ENCODE measurements around the gene S100A8. TPM values are rescaled to one million over a fixed set of nuclear protein-coding genes. Genes with fewer than 3 reads are reported as not detected.

S100A8 gene
- total RNA-seq (2022; extraction: Qiagen RNA extraction), result not detected in 5 replicates

DNA sequence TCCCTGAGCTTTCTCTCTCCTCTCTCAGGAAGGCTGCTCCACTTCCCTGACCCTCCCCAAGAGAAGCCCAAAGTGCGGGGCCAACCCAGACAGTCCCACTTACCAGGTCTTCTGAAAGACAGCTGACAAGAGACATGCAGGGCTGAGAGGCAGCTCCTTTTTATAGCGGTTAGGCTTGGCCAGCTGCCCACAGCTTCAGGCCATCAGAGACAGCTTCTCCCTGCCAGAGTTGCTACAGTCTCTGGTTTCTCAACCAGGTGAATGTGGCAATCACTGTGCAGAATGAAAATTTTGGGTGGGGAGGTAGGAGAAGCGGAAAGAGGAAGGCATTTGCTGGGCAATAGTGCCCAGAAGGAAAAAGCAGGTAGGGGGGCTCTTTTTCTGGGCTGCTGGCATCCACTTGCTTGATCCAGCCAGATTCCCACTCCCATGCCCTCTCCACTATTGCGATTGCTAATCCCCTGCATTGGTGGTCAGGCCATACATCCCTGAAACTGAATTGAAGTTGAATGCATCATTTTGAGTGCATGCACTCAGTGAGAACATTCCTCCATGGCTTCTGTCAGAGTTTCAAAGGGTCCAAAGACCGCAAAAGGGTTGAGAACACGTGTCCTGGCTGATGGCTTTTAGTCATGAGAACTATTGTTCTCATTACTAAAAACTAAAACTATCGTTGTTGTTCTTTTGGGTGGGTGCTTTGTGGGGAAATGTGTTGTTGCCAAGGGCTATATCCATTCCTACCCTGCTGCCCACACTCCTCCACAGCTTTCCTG, at the start of gene S100A8:
Gene S100A8 (minus strand): TSS at position 136 of the 773 bp plus-strand sequence. CDS start 538 bp downstream, outside the sequence.

DNA sequence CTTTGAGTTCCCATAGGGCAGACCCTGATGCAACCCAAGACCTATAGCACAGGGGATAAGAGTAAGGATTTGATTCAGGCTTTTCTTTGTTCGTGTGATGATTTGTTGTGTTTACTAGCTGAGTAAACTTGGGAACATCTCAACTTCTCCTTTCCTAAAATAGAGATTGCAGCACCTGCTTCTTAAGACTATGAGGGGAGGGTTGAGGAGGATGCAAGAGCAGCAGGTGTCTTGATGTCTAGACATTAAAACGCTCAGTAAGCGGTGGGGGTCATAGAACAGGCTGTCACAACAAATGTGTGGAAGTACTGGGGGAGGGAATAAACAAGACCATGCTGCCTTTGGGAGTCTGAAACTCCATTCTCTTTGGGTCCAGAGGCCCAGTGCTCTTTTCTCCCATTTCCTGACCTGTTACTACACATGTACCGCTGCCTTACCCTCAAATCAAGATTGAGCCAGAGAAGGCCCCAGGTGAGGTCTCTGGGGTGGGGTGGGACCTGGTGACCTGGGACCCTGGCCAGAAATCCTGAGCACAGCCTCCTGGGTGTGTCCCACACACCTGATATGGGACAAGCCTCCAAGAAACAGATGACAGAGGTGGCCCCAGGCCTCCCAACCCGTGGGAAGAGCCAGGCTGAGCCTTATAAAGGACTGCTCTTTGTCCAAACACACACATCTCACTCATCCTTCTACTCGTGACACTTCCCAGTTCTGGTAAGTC, 25.1 kb upstream of the S100A8 start, which contains the start of gene S100A7A:
Gene S100A7A (plus strand): TSS at position 671 of the 721 bp plus-strand sequence. CDS start 1,563 bp downstream, outside the sequence.

DNA sequence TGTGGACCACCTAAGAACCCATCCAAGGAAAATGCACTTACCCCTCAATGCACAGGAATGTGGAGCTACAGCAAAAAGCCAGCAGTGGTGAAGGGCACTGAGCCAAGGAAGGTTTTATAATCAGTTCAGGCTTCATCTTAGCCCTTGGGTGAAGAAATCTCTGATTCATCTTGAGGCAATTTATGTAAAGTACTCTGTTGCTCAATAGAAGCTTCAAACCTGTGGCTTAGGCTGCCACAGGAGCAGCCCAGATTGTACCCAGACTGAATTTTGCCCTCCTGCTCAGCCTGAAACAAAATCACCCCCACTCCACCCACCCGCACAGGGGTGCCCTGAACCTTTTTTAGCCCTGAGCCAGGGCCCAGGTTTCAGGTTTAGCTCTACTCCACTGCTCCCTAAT, 15.4 kb downstream of the S100A8 start, which contains the start of gene S100A12:
Gene S100A12 (minus strand): TSS at position 111 of the 400 bp plus-strand sequence. CDS start 1,029 bp downstream, outside the sequence.

DNA sequence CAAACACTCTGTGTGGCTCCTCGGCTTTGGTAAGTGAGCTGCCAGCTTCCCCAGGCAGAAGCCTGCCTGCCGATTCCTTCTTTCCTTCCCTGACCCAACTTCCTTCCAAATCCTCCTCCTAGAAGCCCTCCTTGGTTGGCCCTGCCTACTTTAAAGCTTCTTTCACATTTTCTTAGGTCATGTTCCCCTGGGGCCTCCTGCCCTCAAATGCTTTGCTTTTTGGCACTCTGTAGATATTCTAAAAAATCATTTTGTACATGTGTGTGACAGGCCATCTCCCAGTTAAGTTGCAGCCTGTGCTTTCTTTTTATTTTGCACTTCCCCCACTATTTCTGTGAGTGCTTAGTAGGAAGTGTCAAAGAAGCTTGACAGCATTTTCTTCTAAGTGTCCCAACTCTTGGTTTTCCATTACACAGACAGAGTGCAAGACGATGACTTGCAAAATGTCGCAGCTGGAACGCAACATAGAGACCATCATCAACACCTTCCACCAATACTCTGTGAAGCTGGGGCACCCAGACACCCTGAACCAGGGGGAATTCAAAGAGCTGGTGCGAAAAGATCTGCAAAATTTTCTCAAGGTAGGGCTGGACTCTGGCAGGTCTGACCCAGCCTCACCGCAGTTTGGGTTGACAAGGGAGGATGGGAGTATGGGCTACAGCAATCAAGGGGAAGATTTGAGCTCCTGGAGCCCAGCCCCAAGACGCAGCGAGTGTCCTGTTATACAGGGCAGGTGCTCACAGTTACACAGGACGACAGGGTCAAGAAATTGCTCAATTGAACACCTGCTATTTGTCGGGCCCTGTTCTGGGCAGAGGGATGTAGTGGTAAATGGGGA, 32.8 kb downstream of the S100A8 start, which contains the start of gene S100A9:
Gene S100A9 (plus strand): TSS at position 2 of the 838 bp plus-strand sequence. CDS start 430 bp downstream, at position 432.

DNA sequence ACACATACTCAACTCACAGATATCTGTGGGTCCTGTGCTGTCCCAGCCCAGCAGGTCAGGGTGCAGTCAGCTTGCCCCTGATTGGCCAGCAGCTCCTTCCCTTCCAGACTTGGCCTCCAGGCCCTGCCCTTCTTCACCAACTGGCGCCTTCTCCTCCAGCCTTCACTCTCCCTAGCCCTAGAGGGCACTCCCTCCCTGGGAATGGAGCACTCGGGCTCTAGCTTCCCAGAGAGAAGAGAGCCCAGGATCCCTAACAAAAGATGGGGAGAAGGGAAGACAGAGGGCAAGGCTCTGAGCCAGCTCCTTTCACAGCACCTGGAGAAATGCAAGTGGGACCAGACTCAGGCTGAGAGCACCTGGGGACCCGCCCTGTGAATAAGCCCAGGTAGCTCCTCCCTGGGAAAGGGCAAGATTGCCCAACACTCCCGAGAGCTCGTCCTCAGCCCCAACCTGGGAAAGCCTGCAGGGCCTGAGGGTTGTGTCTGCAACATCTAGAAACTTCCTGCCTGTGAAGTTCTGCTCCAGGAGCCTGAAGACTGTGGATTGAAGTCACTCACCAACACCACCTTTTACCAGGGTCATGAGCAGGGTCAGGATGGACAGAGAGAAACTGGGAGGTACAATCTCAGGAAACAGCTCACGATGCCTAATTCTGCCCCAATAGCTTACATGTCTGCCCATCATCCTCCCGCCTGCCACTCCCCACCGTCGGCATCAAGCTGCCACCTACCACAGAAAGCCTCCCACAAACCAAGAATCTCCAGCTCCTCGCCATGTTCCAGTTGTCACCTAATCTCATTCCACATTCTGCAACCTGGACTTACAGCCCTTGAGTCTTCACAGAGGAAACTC, 42.1 kb downstream of the S100A8 start, which contains the start of gene PGLYRP4:
Gene PGLYRP4 (minus strand): TSS at position 331 of the 852 bp plus-strand sequence. CDS start 909 bp downstream, outside the sequence.

Other genes with a start within 250 kb of the S100A8 start
- gene SPRR2G, start 240.2 kb downstream of the S100A8 start, total RNA-seq (2022; extraction: Qiagen RNA extraction), result not detected in 5 replicates
- not detected in 5 replicates for gene LELP1, start 187.6 kb downstream of the S100A8 start, total RNA-seq (2022; extraction: Qiagen RNA extraction)
- gene PRR9, start 173.5 kb downstream of the S100A8 start, total RNA-seq (2022; extraction: Qiagen RNA extraction), result 0.05 TPM in 1 of 5 replicates, not detected in the others
- gene LORICRIN, start 131.4 kb downstream of the S100A8 start, total RNA-seq (2022; extraction: Qiagen RNA extraction), result 0.06 TPM in 1 of 5 replicates, not detected in the others
- not detected in 5 replicates for gene PGLYRP3, start 78.1 kb downstream of the S100A8 start, total RNA-seq (2022; extraction: Qiagen RNA extraction)
- gene PGLYRP4, start 42.2 kb downstream of the S100A8 start, total RNA-seq (2022; extraction: Qiagen RNA extraction), result not detected in 5 replicates
- 0.45 to 0.90 TPM (median 0.59 TPM) in 5 replicates for gene S100A9, start 33.2 kb downstream of the S100A8 start, total RNA-seq (2022; extraction: Qiagen RNA extraction)
- gene S100A12, start 15.5 kb downstream of the S100A8 start, total RNA-seq (2022; extraction: Qiagen RNA extraction), result not detected in 5 replicates
- not detected in 5 replicates for gene S100A7A, start 25.4 kb upstream of the S100A8 start, total RNA-seq (2022; extraction: Qiagen RNA extraction)
- not detected in 5 replicates for gene S100A7, start 69.6 kb upstream of the S100A8 start, total RNA-seq (2022; extraction: Qiagen RNA extraction)
- 3,320 to 3,871 TPM (median 3,675 TPM) in 5 replicates for gene S100A6, start 144.9 kb upstream of the S100A8 start, total RNA-seq (2022; extraction: Qiagen RNA extraction)
- 0.88 to 1.2 TPM (median 1.0 TPM) in 5 replicates for gene S100A5, start 149.9 kb upstream of the S100A8 start, total RNA-seq (2022; extraction: Qiagen RNA extraction)
- gene S100A4, start 154.7 kb upstream of the S100A8 start, total RNA-seq (2022; extraction: Qiagen RNA extraction), result 1,598 to 1,843 TPM (median 1,619 TPM) in 5 replicates
- gene S100A3, start 158.2 kb upstream of the S100A8 start, total RNA-seq (2022; extraction: Qiagen RNA extraction), result 110 to 126 TPM (median 119 TPM) in 5 replicates
- gene S100A2, start 174.8 kb upstream of the S100A8 start, total RNA-seq (2022; extraction: Qiagen RNA extraction), result 18.7 to 33.7 TPM (median 27.4 TPM) in 5 replicates
- gene S100A16, start 222.1 kb upstream of the S100A8 start, total RNA-seq (2022; extraction: Qiagen RNA extraction), result 479 to 567 TPM (median 534 TPM) in 5 replicates
- 0.23 to 0.66 TPM (median 0.46 TPM) in 5 replicates for gene S100A14, start 225.3 kb upstream of the S100A8 start, total RNA-seq (2022; extraction: Qiagen RNA extraction)
- 171 to 189 TPM (median 177 TPM) in 5 replicates for gene S100A13, start 236.4 kb upstream of the S100A8 start, total RNA-seq (2022; extraction: Qiagen RNA extraction)
- 0.22 to 1.2 TPM (median 0.87 TPM) in 5 replicates for gene S100A1, start 237.4 kb upstream of the S100A8 start, total RNA-seq (2022; extraction: Qiagen RNA extraction)
- 69.2 to 85.3 TPM (median 78.7 TPM) in 5 replicates for gene CHTOP, start 243.0 kb upstream of the S100A8 start, total RNA-seq (2022; extraction: Qiagen RNA extraction)

Measured in A549 treated with AZD2906 at 1 μM for 4 hours (cell line).